HK-2 (cell line): ENCODE measurements around the gene SMYD4.
"Not testable (repeated sequence)": the region's sequence is repeated elsewhere in the genome, so short reads cannot be mapped to it uniquely, and the experiment has no call there.

Source experiments
- DNase-seq: peaks from one replicate; pipeline ENCODE4 v3.0.0-alpha.2; 2018; ENCODE audit not compliant: unreplicated experiment

SMYD4 gene

DNA sequence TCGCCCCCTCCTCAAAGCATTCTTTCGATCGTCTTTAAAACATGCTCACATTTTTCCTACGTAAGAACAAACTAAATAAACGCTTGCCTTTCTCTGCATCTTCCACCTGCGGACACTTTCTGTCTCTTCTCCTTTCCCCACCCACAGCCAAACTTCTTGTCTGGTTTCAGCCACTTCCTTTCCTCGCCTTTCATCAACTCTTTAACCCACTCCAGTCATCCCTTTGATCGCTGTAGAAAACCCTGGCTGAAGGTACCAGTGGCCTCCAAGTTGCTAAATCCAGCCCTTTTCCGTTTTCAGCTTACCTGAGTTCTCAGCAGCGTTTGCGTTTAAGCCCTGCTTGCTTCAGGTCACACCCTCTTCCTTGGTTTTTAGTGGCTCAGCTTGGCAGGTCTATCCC lies 586 bp upstream of the SMYD4 start:
- no peak for DNase-seq

DNA sequence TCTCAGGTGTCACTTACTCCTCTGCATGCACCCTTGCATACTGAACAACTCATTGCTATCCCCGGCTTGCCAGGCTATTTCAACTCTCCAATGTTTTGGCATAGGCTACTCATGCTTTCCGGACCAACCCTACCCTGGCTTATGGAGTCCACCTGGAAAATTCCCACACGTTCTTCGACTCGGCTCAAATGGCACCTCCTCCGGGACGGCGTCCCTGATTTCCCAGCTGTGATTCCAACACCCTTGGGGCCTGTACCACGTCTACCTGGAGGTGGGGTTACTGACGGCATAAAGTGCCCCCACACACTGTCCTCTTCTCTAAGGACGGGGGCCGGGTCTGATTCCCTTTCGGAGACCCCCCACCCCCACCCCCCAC lies 498 bp downstream of the SMYD4 start:
- no peak for DNase-seq

DNA sequence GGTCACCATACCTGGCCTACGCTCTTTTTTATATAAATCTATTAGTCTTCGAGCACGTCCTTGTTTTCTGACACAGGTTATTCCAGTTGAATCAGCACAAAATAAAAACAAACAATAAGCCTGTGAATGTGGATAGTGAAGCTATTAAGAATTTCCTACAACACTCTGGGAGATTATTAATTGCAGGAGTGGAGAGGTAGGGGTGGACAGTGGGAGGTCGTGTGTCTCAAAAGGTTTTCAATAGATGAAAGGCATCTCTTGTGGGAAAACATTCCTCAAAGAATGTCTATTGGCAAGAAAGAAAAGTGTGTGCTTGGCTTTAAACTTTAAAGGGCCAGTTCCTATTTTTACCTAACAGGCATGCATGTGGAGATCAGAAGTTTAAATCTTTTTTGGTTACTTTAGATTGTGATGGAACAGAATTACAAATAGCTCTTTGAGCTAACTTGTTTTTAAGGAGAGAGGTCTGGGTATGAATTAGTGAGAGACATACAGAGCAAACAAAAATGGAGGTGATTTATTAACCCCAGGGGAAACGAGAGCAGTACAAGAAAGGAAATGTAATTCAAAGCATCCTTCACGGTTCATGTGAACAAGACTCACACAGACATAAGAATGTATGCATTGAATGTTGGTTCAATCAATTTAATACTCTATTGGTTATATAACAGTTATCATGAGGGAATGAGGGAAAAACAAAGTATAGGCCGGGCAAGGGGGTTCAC lies 9.0 kb downstream of the SMYD4 start:
- DNase-seq: no peak

DNA sequence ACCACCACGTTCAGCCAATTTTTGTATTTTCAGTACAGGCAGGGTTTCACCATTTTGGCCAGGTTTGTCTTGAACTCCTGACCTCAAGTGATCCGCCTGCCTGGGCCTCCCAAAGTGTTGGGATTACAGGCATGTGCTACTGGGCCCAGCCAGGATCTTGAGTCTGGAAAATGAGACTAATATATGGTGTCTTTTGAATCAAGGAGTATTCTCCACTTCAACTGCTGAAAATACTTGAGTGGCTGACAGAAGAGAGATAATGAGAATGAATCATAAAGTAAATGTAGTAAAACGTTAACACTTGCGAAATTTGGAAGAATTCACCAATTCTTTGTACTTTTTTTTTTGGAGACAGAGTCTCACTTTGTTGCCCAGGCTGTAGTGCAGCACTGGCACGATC lies 16.6 kb downstream of the SMYD4 start:
- no peak for DNase-seq

DNA sequence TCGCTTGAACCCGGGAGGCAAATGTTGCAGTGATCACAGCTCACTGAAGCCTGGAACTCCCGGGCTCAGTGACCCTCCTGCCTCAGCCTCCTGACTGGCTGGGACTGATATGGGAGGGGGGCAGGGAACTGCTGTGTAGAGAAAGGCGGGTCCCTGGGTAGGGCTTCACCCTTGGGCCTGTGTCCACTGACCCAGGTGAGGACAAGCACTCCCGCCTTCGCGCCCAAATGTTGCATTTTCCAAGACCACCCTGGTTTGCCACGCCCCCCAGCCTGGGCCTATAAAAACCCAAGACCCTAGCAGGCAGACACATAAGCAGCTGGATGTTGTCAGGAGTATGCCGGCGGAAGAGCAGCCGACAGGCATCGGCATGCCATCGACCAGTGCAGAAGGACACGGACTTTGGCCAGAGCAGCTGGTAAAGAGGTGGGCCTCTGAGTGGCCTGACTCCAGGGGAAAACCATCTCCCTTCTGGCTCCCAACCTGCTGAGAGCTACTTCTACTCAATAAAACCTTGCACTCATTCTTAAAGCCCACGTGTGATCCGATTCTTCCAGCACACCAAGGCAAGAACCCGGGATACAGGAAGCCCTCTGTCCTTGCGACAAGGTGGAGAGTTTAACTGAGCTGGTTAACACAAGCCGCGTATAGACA lies 19.1 kb downstream of the SMYD4 start:
- DNase-seq: no peak

DNA sequence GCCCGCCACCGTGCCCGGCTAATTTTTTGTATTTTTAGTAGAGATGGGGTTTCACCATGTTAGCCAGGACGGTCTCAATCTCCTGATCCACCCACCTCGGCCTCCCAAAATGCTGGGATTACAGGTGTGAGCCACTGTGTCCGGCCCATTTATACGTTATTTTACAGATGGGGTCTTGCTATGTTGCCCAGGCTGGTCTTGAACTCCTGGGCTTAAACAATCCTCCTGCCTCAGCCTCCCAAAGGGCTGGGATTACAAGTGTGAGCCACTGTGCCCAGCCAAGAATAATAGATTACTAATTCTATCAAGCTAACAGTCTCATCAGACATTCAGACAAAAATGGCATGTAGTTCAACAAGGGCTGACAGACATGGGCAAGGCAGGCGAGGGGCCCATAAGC lies 19.9 kb downstream of the SMYD4 start:
- not testable (repeated sequence) for DNase-seq

DNA sequence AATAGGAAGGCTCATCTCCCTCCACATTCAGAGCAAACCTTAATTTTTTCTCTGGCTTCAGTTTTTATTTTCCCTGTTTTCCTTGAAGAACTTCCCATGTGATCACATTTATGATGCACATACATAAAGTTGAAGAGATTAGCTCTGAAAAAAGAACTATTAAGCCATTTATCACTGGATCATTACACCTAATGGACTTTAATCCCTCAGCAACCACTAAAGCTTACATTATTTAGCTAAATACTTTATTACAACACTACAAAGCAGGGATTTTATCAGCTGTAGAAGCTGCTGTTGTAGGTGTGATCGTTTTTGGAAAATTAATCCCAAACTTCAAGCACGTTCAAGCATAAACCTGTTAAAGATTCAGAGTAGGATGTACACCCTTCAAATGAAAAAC lies 21.1 kb downstream of the SMYD4 start:
- no peak for DNase-seq

DNA sequence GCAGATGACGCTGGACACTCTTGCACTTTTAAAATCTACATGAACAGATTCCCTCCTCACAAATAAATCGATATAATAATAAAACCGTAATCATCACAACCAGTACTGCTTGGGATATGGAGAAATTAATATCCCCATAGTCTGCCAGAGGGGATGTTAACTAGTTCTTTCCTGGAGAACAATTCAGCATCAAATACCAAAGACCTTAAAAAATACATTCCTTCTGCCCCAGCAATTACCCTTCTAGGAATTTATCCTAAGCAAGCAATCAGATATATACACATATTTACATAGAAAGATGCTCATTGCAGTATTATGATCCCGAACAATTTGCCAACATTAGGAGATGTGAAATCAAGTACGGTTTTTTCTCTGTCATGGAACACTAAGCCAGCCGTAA lies 21.8 kb downstream of the SMYD4 start:
- no peak for DNase-seq

DNA sequence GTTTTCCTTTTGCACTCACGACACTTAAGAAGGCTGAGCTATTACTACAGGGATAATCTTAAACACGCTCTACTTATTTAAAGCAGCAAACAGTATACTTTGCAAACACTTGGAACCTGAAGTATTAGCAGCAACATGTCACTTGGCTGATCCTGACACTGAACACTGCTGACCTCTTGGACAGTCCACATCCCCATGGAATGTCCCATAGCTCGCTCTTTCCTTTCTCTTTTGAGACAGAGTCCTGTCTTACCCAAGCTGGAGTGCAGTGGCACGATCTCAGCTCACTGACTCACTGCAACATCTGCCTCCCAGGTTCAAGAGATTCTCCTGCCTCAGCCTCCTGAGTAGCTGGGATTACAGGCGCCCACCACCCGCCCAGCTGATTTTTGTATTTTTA lies 26.4 kb downstream of the SMYD4 start:
- DNase-seq: no peak

DNA sequence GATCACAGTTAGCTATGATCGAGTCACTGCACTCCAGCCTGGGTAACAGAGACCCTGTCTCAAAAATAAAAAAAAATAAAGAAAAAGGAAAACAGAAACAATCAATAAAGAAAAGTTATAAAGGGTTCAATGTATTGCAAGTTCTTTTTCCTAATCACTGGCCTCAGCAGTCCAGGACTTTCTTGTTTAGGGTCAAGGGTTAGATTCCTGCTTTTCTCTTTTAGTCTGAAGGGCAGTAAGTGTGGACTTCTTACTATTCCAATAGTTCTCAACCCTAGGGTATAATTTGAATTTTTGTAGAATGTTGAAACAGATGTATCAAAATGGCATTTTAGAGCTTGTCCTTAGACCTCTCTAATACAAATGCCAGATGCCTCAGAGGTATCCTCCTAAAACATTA lies 27.3 kb downstream of the SMYD4 start:
- no peak for DNase-seq

DNA sequence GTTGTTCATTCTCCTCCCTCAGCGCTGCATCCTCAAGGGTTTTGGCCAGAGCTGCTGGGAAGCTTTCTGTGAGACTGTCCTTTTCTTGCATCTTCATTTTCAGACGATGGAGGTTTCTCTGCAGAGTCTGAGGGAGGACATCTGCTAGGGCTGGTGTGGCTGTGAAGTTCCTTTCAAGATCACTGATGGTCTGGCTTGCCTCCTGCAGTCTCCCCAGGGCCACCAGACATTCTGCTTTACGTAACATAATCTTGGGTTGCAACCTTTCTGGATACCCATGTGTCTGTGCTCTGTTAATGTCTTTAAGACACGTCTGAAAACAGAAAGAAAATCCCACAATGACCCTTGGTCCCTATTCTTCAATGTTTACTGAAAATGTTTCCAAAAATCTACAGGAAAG lies 29.0 kb downstream of the SMYD4 start:
- no peak for DNase-seq

DNA sequence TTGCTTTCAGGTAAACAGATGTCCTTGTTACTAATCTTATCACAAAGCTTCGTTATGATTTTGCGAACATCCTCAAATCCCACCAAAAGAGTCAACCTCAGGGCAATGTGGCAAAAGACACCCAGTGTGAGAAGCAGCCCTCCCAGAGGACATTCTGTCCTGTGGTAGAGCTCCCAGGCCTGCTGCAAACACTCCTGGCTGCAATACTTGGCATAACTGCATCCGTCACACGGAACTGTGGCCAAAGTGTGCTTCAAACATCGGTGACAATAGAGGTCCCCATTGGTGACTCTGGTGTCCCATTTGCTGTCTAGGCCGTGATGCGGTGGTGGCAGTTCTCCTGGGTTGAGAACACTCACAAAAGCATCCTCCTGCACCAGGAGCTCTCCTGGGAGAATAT lies 29.5 kb downstream of the SMYD4 start:
- no peak for DNase-seq

DNA sequence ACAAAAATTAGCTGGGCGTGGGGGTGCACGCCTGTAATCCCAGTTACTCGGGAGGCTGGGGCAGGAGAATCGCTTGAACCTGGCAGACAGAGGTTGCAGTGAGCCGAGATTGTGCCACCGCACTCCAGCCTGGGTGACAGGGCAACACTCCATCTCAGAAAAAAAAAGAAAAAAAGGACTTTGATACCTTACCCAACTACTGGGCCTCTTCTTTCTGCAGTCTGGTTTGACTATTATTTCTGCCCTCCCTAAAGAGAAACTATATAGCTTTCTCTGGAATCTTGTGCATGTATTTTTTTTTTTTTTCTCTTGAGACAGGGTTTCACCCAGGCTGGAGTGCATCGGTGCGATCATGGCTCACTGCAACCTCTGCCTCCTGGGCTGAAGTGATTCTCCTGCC lies 31.9 kb downstream of the SMYD4 start:
- not testable (repeated sequence) for DNase-seq

DNA sequence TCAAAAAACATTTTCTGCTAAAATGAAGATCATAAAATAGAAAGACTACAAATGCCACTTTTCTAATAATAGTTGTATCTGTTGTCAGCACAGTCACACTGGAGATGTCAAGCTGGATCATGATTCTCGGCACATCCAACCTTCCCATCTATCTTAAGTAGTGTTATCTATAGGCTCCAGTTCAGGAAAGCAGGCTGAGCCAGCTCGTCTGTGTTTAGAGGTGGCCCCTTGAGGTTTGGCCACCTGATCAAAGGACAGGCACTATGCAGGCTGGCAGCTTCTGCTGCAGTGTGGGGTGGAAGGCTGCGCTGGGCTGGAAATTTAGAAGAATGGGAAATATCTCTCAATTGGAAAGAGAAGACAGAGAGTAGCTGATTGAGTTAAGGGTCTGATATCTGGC lies 32.4 kb downstream of the SMYD4 start:
- DNase-seq: no peak

DNA sequence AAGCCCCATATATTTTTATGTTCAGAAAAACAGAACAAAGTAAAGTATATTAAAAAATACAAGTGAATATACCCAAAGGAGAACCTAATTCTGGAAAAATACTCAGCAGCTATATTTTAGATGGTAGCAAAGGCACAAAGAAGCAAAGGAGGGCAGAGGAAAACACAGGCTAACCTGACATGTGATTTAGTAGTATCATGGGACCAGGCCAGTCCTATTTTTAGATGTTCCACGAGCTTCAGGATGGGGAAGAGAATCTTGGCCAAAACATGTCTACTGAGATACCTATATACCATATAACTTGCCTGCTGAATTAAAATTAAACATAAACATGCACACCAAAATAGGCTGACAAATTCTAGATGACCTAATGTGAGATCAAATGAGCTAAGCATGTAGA lies 32.9 kb downstream of the SMYD4 start:
- no peak for DNase-seq

DNA sequence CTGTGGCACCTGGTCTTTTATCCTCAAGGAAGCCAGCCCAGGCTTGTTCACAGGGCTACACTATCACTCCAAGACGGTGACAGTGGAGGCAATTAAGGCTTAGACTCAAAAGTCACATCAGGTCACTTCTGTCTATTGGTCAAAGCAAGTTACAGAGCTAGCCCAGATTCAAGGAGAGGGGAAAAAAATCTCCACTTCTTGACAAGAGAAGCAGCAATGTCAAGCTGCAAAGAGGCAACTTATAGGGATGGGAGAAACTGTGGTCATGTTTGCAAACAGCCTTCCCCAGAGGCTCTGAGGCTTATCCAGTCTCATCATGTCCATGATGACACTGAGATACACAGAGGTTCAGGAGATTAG lies 36.3 kb downstream of the SMYD4 start:
- no peak for DNase-seq

DNA sequence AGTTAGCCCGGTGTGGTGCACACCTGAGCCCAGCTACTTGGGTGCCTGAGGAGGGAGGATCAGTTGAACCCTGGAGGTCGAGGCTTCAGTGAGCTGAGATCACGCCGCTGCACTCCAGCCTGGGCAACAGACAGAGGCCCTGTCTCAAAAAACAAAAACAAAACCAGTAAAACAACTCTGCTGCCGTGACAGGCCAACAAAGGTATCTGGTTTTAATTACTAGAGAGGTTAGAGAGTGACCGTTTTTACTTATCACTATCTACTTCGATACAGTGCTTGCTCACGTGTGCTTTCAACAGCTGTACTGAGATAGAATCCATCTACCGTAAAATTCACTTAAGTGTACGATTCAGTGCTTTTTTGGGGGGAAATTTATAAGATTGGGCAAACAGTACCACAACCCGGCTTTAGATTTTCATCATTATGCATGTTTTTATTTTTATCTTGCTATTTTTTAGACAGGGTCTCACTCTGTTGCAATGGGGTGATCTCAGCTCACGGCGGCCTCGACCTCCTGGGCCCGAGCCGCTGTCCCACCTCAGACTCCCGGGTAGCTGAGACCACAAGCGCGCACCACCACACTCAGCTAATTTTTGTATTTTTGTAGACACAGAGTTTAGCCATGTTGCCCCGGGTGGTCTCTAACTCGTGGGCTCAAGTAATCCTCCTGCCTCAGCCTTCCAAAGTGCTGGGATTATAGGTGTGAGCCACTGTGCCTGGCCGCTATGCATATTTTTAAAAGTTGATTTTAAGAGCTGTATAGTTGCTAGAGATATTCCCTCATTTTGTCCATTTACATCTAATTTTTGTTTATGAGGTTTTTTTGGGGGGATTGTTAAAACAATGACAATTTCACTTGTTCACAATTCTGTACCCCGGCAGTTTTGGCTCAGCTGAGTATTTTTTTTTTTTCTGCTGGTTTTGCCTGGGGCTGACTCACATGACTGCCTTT lies 36.9 kb downstream of the SMYD4 start:
- DNase-seq: no peak

DNA sequence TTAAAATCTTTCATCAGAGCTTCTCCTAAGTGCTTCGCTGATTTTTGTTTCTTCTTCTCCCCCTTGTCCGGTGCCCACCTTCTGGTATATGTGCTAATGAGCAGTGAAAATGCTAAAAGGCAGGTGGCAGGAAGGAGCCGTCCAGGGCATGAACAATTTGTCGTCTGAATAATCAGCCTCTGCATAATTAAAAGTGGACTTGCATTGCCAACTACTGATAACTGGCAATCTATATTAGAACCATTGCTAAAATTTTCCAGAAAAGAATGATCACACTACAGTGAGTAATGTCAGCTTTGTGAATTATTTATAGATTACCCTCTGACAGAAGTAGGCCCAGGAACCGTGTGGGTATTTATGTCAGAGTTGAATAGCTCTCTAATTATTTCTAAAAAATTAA lies 39.8 kb downstream of the SMYD4 start:
- DNase-seq: no peak

DNA sequence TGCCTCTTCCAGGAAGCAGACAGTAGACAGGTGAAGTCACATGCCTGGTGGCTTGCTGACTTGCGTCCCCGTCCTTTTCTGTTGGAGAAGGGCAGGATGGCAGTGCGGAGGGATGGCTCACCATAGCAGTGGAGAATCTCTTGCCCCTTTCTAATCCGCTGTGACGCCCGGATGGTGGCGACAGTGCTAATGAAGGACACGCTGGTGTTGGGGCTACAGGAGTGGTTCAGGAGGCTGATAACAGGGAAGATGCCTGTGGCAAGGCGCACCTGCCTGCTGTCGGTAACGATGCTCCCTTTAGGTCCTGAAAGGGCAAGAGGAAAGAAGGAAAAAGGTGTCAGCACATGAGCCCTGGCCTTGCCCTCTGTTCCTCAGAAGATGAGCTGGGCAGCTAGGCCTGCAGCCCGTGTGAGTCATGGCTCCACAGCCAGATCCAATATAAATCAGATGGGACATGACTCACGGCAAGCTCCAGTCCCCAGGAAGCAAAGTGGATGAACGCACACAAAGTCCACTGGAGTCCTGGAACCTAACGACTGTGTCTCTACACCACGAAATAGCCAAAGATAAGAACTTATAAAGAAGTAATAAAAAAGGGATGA lies 42.3 kb downstream of the SMYD4 start:
- DNase-seq: peak; percentile 75

DNA sequence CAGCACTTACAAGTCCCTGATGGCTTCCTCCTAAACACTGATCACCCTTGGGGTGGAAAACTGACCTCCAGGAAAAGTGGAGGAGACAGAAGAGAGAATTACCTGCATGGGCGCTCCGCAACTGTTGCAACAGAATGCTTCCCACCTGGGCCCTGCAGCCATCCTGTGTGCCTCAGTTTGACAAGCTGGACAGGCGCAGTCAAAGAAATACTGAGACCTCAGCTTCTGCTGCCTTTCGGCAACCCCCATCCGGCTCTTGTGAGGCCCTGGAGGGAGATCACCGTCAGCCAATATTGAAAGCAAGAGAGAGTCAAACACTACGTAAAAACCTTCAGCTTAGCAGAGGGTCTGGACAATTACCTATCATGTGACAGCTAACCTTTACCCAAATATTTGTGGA lies 43.0 kb downstream of the SMYD4 start:
- DNase-seq: no peak

DNA sequence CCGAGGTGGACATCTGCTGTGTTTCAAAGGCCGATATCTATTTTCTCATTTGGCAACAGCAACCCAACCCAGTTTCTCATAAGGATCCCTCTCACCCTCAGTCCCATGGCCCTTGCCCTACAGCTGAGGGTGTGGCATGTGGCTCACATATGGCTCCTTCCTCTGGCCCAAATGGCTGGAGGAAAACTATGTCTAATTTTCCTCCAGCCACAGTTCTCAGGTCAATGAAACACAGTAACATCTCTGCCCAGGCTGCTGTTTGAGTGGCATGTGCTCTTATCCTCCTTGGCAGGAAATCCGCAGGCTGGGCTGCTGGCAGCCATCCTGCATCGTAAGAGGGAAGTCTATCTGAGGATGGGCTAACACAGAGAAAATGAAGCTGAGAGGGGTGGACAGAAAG lies 43.8 kb downstream of the SMYD4 start:
- DNase-seq: no peak

DNA sequence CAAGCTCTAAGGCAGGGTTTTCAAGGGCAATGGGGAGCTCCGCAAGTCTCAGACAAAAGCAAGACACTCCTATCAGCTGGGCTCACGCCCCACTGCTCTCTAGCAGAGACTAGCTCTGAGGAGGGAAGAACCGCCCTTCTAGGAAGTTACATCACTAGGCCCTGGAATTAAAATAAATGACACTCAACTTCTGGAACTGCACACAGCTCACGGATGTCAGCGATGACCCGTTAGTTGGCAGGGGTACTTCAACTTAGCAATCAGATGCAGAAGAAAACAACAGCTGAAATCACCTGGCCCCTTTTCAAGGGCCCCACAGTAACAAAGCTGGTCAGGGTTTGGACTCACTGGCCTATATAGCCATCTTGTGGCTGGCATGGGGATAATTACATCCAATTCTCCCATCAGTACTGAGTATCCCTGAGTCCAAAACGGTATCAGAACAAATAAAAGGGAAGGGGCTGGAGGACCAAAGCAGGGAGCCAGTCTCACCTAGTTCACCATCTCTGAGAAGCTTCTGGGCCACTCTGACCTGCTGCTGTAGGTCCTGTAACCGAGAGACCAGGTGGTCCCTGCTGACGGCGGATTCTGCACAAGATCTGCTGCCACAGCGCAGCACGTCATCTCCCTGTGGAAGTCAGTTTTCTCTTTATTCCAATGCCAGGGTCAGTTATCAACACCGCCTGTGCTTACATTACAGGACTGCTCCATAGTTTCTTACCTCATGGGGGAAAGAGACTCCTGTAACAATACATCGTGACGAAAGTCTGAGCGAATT lies 45.7 kb downstream of the SMYD4 start:
- DNase-seq: peak; percentile 37
